K562 (cell line): Measurements from ENCODE around the gene NEDD8. TPM values are rescaled to one million over a fixed set of nuclear protein-coding genes. Genes with fewer than 3 reads are reported as not detected.

Experiments
- ATAC-seq: fragments of 200-7000 bp; cut with Tn5 transposase; 3 replicates; pipeline ENCODE4 v1.9.1; 2020; ENCODE audit warnings: moderate library complexity
- BruUV-seq: library from RNA; stranded (reverse); fragments of 400-500 nt; replicated peaks from 2 replicates; lab custom pipeline; 2021; lab: Mats Ljungman, UMichigan
- CTCF ChIA-PET: fragments of 300-600 bp; formaldehyde crosslinking; extraction: SDS; loops from one replicate; lab custom pipeline; 2021; ENCODE audit warnings: low intra/inter-chr PET ratio; lab: Yijun Ruan, JAX
- POLR2A ChIA-PET: fragments of 300-600, 350-650 bp; sonication (Branson Sonifier 250); formaldehyde crosslinking; extraction: SDS; loops from one replicate; lab custom pipeline; 2021; ENCODE audit warnings: antibody characterized with exemption, inconsistent platforms; lab: Yijun Ruan, JAX
- DNase-seq, 4 experiments: peaks; one replicate each; pipeline versions ENCODE4 v3.0.0 to v3.0.0-alpha.2; 2011 to 2018; ENCODE audit warnings: low spot score in 3 of 4, mixed read lengths in 3 of 4; ENCODE audit errors: extremely low read depth in 1 of 4
- FAIRE-seq: peaks from 2 replicates; lab custom pipeline; 2011; peaks lifted over from hg19 to GRCh38; lab: Jason Lieb, UNC
- H2AFZ ChIP-seq: 2 replicates; pipeline ENCODE4 v1.6.0; 2011; ENCODE audit warnings: low read depth, low read length, control low read depth, inconsistent platforms
- H3K27ac ChIP-seq: fragments of 200-600 bp; 3 replicates; pipeline ENCODE4 v1.8.0; 2011; ENCODE audit warnings: low read depth, mild to moderate bottlenecking, control low read depth, inconsistent platforms, low read length, moderate library complexity, mixed read lengths; ENCODE audit errors: extremely low read depth
- H3K27me3 ChIP-seq, 2 experiments: fragments of 300-600 bp in 1 of 2; 2 replicates in 1 of 2; 3 replicates in 1 of 2; pipeline versions ENCODE4 v1.6.0 to v1.8.0; 2011; ENCODE audit warnings: inconsistent platforms in 2 of 2, low read length in 2 of 2, mild to moderate bottlenecking in 1 of 2, mixed read lengths in 1 of 2, moderate library complexity in 1 of 2; ENCODE audit not compliant: control insufficient read depth in 2 of 2, insufficient read depth in 2 of 2
- H3K36me3 ChIP-seq: fragments of 300-600 bp; 3 replicates; pipeline ENCODE4 v1.8.0; 2011; ENCODE audit warnings: mild to moderate bottlenecking, low read length, inconsistent platforms; ENCODE audit not compliant: control insufficient read depth, insufficient read depth
- H3K4me1 ChIP-seq, 2 experiments: fragments of 200-600 bp in 1 of 2; replicated peaks in 1 of 2; 2 replicates in 1 of 2; 3 replicates in 1 of 2; pipeline versions ENCODE4 v1.5.1 to v1.8.0; 2011; ENCODE audit warnings: inconsistent platforms in 2 of 2, low read length in 2 of 2, mild to moderate bottlenecking in 1 of 2, mixed read lengths in 1 of 2, moderate library complexity in 1 of 2; ENCODE audit not compliant: control insufficient read depth in 2 of 2, insufficient read depth in 2 of 2
- H3K4me2 ChIP-seq: 2 replicates; pipeline ENCODE4 v1.6.1; 2011; ENCODE audit warnings: low read length, control low read depth, inconsistent platforms, mixed read lengths; ENCODE audit not compliant: insufficient read depth
- H3K4me3 ChIP-seq: fragments of 200-600 bp; sonication (generic), shearing (Covaris generic); 2 replicates; pipeline ENCODE4 v1.5.1; 2016; ENCODE audit warnings: control low read depth, inconsistent platforms
- H3K79me2 ChIP-seq: fragments of 200-600 bp; 3 replicates; pipeline ENCODE4 v1.8.0; 2011; ENCODE audit warnings: low read length, inconsistent platforms; ENCODE audit not compliant: control insufficient read depth, insufficient read depth
- H3K9ac ChIP-seq, 2 experiments: 2 replicates each; pipeline versions ENCODE4 v1.6.0 to v1.6.1; 2011; ENCODE audit warnings: low read depth in 2 of 2, low read length in 2 of 2, control low read depth in 1 of 2, inconsistent platforms in 1 of 2, mild to moderate bottlenecking in 1 of 2, mixed read lengths in 1 of 2; ENCODE audit not compliant: insufficient read depth in 1 of 2
- H3K9me1 ChIP-seq: one replicate; pipeline ENCODE4 v1.6.0; 2011; ENCODE audit warnings: inconsistent platforms, mild to moderate bottlenecking, low read length, moderate library complexity; ENCODE audit not compliant: control insufficient read depth, insufficient read depth
- H3K9me3 ChIP-seq: replicated peaks from 2 replicates; pipeline ENCODE4 v1.5.1; 2011; ENCODE audit warnings: low read depth, low read length, inconsistent platforms; ENCODE audit not compliant: control insufficient read depth, insufficient read depth
- H4K20me1 ChIP-seq: replicated peaks from 2 replicates; pipeline ENCODE4 v1.6.1; 2011; ENCODE audit warnings: low read length, inconsistent platforms, mixed read lengths; ENCODE audit not compliant: control insufficient read depth, insufficient read depth
- ESRRA ChIP-seq: fragments of 450-650 bp; IDR thresholded peaks from 2 replicates; pipeline ENCODE4 v1.6.1; 2014; ENCODE audit warnings: low read depth, mild to moderate bottlenecking, moderate library complexity, borderline replicate concordance
- GATA2 ChIP-seq: sonication (generic); formaldehyde crosslinking; IDR thresholded peaks from 2 replicates; pipeline ENCODE4 v1.4.0; 2020; ENCODE audit warnings: mild to moderate bottlenecking, missing genetic modification reagents
- LCOR ChIP-seq: sonication (generic); formaldehyde crosslinking; IDR thresholded peaks from 2 replicates; pipeline ENCODE4 v1.8.0; 2022; ENCODE audit warnings: mild to moderate bottlenecking, missing genetic modification reagents
- MYC ChIP-seq, 2 experiments: fragments of 250-450 bp in 1 of 2; sonication (Bioruptor Pico) in 1 of 2; IDR thresholded peaks; 2 replicates each; pipeline versions ENCODE4 v1.5.1 to v1.6.1; 2012 to 2021; ENCODE audit warnings: low read depth in 2 of 2, borderline replicate concordance in 1 of 2, improper control_type of control experiment in 1 of 2, low read length in 1 of 2, mild to moderate bottlenecking in 1 of 2, moderate library complexity in 1 of 2
- NCOA2 ChIP-seq, 2 experiments: fragments of 450-650 bp; IDR thresholded peaks; 2 replicates each; pipeline ENCODE4 v1.6.1; 2018; ENCODE audit warnings: mild to moderate bottlenecking in 2 of 2, moderate library complexity in 1 of 2; ENCODE audit not compliant: partially characterized antibody in 2 of 2
- NONO ChIP-seq, 2 experiments: fragments of 200-400 bp in 1 of 2; fragments of 450-650 bp in 1 of 2; formaldehyde crosslinking in 1 of 2; IDR thresholded peaks; 2 replicates each; pipeline ENCODE4 v1.6.1; 2017; ENCODE audit warnings: low read depth in 2 of 2, mild to moderate bottlenecking in 2 of 2, moderate library complexity in 2 of 2, low read length in 1 of 2
- ZNF217 ChIP-seq: sonication (generic); formaldehyde crosslinking; IDR thresholded peaks from 2 replicates; pipeline ENCODE4 v1.8.0; 2022; ENCODE audit warnings: mild to moderate bottlenecking, missing genetic modification reagents
- ZNF57 ChIP-seq: fragments of 450-650 bp; formaldehyde crosslinking; IDR thresholded peaks from 2 replicates; pipeline ENCODE4 v1.4.0; 2020; ENCODE audit warnings: mild to moderate bottlenecking, moderate library complexity
- WGBS: fragments of 100-300 bp; shearing (Covaris generic); methylation state at CpG from one replicate; pipeline ENCODE4 v1.1.6; 2016; ENCODE audit warnings: low coverage, mixed read lengths; ENCODE audit not compliant: insufficient coverage; ENCODE audit errors: missing lambda C conversion rate; 5-methylcytosine and 5-hydroxymethylcytosine counted together
- in situ Hi-C: fragments of 300-500 bp; cut with MboI; formaldehyde crosslinking; loops from 4 replicates; pipeline ENCODE4 v1.15.0; 2018; ENCODE audit warnings: inconsistent platforms, mixed read lengths
- intact Hi-C: fragments of 100-400 bp; cut with micrococcal nuclease; formaldehyde crosslinking; loops from 2 replicates; pipeline ENCODE4 v1.14.2; 2022
- polyA plus RNA-seq, 8 experiments: library from polyadenylated mRNA; depleted of rRNA in 4 of 8; stranded (reverse) in 5 of 8; unstranded in 3 of 8; fragments of >200 nt; fragmentation: Nextera tagmentation in 2 of 8; fragmentation: Illumina TruSeq in 1 of 8; extraction: Ambion mirVana in 2 of 8; extraction: Trizol in 1 of 8; gene quantifications; 2 replicates each; pipeline versions ENCODE4 v1.2.1 to v1.2.3, GENCODE V29; 2011 to 2014; ENCODE audit warnings: inconsistent platforms in 1 of 8, missing spikeins in 1 of 8
- total RNA-seq, 7 experiments: library from RNA; depleted of rRNA in 6 of 7; stranded (reverse); fragments of >200 nt in 6 of 7; fragmentation: Illumina TruSeq in 2 of 7; extraction: Trizol in 2 of 7; gene quantifications; 2 replicates each; pipeline versions ENCODE4 v1.2.1 to v1.2.3, GENCODE V29; 2011 to 2021; ENCODE audit warnings: low replicate concordance in 1 of 7
- TF ChIP-seq, protein P1 (sequence below): fragments of 450-650 bp; IDR thresholded peaks from 2 replicates; pipeline ENCODE4 v1.6.1; 2016
- TF ChIP-seq, protein P2 (sequence below): fragments of 450-650 bp; IDR thresholded peaks from 2 replicates; pipeline ENCODE4 v1.6.1; 2018; ENCODE audit warnings: mild to moderate bottlenecking, low read depth; ENCODE audit not compliant: partially characterized antibody
- TF ChIP-seq, protein P3 (sequence below): fragments of 200-800 bp; sonication (Bioruptor generic); IDR thresholded peaks from 2 replicates; pipeline ENCODE4 v1.6.1; 2017; ENCODE audit warnings: missing genetic modification characterization, missing compliant biosample characterization
- TF ChIP-seq, protein P4 (sequence below): fragments of 250-450 bp; sonication (Bioruptor Pico); IDR thresholded peaks from 2 replicates; pipeline ENCODE4 v1.6.1; 2021; ENCODE audit warnings: mild to moderate bottlenecking
- TF ChIP-seq, protein P5 (sequence below): fragments of 150-350 bp; IDR thresholded peaks from 2 replicates; pipeline ENCODE4 v1.6.1; 2014; ENCODE audit warnings: low read depth, mild to moderate bottlenecking, low read length, borderline replicate concordance

Gene NEDD8
- total and polyA plus RNA-seq, 9 of the 15 experiments (the other 6 are each of a cell fraction or from before 2014, with no cell fraction given): 142 to 691 (median 260) TPM

DNA sequence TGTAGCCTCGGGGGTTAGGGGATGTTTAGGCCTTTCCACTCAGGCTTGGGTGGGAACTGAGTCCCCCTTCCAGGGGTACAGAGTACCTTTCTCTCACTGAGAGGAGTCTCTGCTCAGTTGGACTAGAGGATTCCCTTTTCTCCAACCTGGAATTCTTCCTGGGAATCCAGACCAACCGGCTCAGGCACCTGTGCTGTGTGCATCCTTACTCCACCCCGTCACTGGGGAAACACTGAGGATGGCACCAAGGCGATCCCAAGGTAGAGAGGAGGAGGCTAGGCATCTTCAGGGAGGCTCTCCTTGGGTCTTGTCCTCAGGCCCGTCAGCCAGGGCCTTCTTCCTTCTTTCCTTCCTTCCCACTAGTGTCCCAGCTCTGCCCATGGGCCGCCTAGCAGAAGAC, 31.7 kb upstream of the NEDD8 start:
- no peak for DNase-seq
- 52% methylated on average over 5 of the region's 6 CpGs for WGBS
- no peaks in the 10 kb centered on the region for H3K27me3 ChIP-seq
- H2AFZ ChIP-seq: no peak overlapping the region
- no peak overlapping the region for H3K4me2 ChIP-seq
- no peaks in the 10 kb centered on the region for H3K79me2 ChIP-seq
- no peaks in the 10 kb centered on the region for H3K9me1 ChIP-seq
- BruUV-seq: no TSS peak
- peak overlapping the region in 1 of 2 experiments; percentile 58; a peak in 1 of 4 replicates for H3K9ac ChIP-seq
- H3K4me1 ChIP-seq: peaks cover 0 to 39% of the 10 kb centered on the region in 2 experiments; a peak in 3 of 5 replicates
- ChIA-PET CTCF (no interaction called here), POLR2A (interaction anchor here (0.6 to 1.1 kb wide), 4 partner anchors 13 to 181 kb away, joined by 3 to 5 read pairs (median 3); no protein-coding TSS in a partner anchor)
- H3K4me3 ChIP-seq: no peak overlapping the region
- no peak for ATAC-seq
- no peaks in the 10 kb centered on the region for H4K20me1 ChIP-seq
- no peaks in the 10 kb centered on the region for H3K36me3 ChIP-seq
- intact Hi-C loops (no loop called here), in situ Hi-C loops (no loop called here)
- TF ChIP-seq, protein P1, sequence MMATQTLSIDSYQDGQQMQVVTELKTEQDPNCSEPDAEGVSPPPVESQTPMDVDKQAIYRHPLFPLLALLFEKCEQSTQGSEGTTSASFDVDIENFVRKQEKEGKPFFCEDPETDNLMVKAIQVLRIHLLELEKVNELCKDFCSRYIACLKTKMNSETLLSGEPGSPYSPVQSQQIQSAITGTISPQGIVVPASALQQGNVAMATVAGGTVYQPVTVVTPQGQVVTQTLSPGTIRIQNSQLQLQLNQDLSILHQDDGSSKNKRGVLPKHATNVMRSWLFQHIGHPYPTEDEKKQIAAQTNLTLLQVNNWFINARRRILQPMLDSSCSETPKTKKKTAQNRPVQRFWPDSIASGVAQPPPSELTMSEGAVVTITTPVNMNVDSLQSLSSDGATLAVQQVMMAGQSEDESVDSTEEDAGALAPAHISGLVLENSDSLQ: no peak
- TF ChIP-seq, protein P2, sequence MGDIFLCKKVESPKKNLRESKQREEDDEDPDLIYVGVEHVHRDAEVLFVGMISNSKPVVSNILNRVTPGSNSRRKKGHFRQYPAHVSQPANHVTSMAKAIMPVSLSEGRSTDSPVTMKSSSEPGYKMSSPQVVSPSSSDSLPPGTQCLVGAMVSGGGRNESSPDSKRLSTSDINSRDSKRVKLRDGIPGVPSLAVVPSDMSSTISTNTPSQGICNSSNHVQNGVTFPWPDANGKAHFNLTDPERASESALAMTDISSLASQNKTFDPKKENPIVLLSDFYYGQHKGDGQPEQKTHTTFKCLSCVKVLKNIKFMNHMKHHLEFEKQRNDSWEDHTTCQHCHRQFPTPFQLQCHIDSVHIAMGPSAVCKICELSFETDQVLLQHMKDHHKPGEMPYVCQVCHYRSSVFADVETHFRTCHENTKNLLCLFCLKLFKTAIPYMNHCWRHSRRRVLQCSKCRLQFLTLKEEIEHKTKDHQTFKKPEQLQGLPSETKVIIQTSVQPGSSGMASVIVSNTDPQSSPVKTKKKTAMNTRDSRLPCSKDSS: no peak
- TF ChIP-seq NONO (IDR thresholded peaks at IDR 0.05; ENCODE audit: low read depth in 2 of 2, low read length in 1 of 2) (no peak), MYC (IDR thresholded peaks at IDR 0.05; ENCODE audit: low read depth, low read length) (no peak), MYC (CRISPR knock-in tag; IDR thresholded peaks at IDR 0.05; ENCODE audit: borderline replicate concordance, low read depth) (no peak), NCOA2 (IDR thresholded peaks at IDR 0.05; ENCODE audit: partially characterized antibody in 2 of 2) (no peak), ZNF217 (no peak), LCOR (no peak), GATA2 (no peak), ZNF57 (CRISPR knock-in tag) (no peak), ESRRA (no peak)
- TF ChIP-seq, protein P3, sequence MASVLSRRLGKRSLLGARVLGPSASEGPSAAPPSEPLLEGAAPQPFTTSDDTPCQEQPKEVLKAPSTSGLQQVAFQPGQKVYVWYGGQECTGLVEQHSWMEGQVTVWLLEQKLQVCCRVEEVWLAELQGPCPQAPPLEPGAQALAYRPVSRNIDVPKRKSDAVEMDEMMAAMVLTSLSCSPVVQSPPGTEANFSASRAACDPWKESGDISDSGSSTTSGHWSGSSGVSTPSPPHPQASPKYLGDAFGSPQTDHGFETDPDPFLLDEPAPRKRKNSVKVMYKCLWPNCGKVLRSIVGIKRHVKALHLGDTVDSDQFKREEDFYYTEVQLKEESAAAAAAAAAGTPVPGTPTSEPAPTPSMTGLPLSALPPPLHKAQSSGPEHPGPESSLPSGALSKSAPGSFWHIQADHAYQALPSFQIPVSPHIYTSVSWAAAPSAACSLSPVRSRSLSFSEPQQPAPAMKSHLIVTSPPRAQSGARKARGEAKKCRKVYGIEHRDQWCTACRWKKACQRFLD: no peak
- TF ChIP-seq, protein P4, sequence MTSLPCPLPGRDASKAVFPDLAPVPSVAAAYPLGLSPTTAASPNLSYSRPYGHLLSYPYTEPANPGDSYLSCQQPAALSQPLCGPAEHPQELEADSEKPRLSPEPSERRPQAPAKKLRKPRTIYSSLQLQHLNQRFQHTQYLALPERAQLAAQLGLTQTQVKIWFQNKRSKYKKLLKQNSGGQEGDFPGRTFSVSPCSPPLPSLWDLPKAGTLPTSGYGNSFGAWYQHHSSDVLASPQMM (CRISPR knock-in tag): no peak
- TF ChIP-seq, protein P5, sequence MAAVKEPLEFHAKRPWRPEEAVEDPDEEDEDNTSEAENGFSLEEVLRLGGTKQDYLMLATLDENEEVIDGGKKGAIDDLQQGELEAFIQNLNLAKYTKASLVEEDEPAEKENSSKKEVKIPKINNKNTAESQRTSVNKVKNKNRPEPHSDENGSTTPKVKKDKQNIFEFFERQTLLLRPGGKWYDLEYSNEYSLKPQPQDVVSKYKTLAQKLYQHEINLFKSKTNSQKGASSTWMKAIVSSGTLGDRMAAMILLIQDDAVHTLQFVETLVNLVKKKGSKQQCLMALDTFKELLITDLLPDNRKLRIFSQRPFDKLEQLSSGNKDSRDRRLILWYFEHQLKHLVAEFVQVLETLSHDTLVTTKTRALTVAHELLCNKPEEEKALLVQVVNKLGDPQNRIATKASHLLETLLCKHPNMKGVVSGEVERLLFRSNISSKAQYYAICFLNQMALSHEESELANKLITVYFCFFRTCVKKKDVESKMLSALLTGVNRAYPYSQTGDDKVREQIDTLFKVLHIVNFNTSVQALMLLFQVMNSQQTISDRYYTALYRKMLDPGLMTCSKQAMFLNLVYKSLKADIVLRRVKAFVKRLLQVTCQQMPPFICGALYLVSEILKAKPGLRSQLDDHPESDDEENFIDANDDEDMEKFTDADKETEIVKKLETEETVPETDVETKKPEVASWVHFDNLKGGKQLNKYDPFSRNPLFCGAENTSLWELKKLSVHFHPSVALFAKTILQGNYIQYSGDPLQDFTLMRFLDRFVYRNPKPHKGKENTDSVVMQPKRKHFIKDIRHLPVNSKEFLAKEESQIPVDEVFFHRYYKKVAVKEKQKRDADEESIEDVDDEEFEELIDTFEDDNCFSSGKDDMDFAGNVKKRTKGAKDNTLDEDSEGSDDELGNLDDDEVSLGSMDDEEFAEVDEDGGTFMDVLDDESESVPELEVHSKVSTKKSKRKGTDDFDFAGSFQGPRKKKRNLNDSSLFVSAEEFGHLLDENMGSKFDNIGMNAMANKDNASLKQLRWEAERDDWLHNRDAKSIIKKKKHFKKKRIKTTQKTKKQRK: no peak
- no peaks in the 10 kb centered on the region for H3K9me3 ChIP-seq
- no peak overlapping the region for H3K27ac ChIP-seq
- no peak for FAIRE-seq
